Prostate gland (tissue), 2 donors: ENCODE measurements around the gene CDKN2AIP. TPM values are rescaled to one million over a fixed set of nuclear protein-coding genes. Genes with fewer than 3 reads are reported as not detected.
"Not testable (repeated sequence)": the region's sequence is repeated elsewhere in the genome, so short reads cannot be mapped to it uniquely, and the experiment has no call there.

Experiments
- DNase-seq: peaks from one replicate; pipeline ENCODE4 v3.0.0-alpha.2; 2019; ENCODE audit warnings: low spot score
- H3K27ac ChIP-seq, 2 donors: fragments of 200-600 bp; sonication (generic); 2 replicates each; pipeline ENCODE4 v1.5.1; 2017 to 2019
- H3K27me3 ChIP-seq: fragments of 200-600 bp; sonication (generic); replicated peaks from 2 replicates; pipeline ENCODE4 v1.5.1; 2019; ENCODE audit not compliant: insufficient read depth
- H3K36me3 ChIP-seq, 2 donors: fragments of 200-600 bp; sonication (generic); 1 replicate in 1 of 2; 2 replicates in 1 of 2; pipeline versions ENCODE4 v1.5.1 to v1.8.1; 2017 to 2019
- H3K4me1 ChIP-seq: fragments of 200-600 bp; sonication (generic); replicated peaks from 2 replicates; pipeline ENCODE4 v1.5.1; 2019
- H3K4me3 ChIP-seq, 2 donors: fragments of 200-600 bp; sonication (generic); 2 replicates each; pipeline ENCODE4 v1.5.1; 2017 to 2019
- H3K9me3 ChIP-seq: fragments of 200-600 bp; sonication (generic); 2 replicates; pipeline ENCODE4 v1.5.1; 2017
- POLR2A ChIP-seq: fragments of 450-650 bp; IDR thresholded peaks from one replicate; pipeline ENCODE4 v1.6.1; 2016; ENCODE audit warnings: antibody characterized with exemption, mild to moderate bottlenecking
- POLR2AphosphoS5 ChIP-seq: sonication (generic); formaldehyde crosslinking; IDR thresholded peaks from one replicate; pipeline ENCODE4 v1.6.1; 2017; ENCODE audit warnings: antibody characterized with exemption
- WGBS: methylation state at CpG from one replicate; pipeline ENCODE4 v1.1.5; 2018; 5-methylcytosine and 5-hydroxymethylcytosine counted together
- intact Hi-C: fragments of 100-400 bp; cut with DNase I; formaldehyde crosslinking; loops from one replicate; pipeline ENCODE4 v1.14.2; 2022
- total RNA-seq, 2 donors: library from RNA; depleted of rRNA; stranded (reverse); fragments of >200 nt; gene quantifications; one replicate each; pipeline ENCODE4 v1.1.0, GENCODE V29; 2016
- TF ChIP-seq, protein P1 (sequence below), 4 experiments: fragments of 200-600 bp in 2 of 4; fragments of 450-650 bp in 2 of 4; sonication (generic) in 2 of 4; IDR thresholded peaks; 1 replicate in 3 of 4; 2 replicates in 1 of 4; pipeline ENCODE4 v1.5.1; 2016 to 2019; ENCODE audit warnings: antibody characterized with exemption in 4 of 4, mild to moderate bottlenecking in 2 of 4, moderate library complexity in 2 of 4

The CDKN2AIP gene
- total RNA-seq, 2 donors from 2014 or later = 22.5 to 27.5 TPM

DNA sequence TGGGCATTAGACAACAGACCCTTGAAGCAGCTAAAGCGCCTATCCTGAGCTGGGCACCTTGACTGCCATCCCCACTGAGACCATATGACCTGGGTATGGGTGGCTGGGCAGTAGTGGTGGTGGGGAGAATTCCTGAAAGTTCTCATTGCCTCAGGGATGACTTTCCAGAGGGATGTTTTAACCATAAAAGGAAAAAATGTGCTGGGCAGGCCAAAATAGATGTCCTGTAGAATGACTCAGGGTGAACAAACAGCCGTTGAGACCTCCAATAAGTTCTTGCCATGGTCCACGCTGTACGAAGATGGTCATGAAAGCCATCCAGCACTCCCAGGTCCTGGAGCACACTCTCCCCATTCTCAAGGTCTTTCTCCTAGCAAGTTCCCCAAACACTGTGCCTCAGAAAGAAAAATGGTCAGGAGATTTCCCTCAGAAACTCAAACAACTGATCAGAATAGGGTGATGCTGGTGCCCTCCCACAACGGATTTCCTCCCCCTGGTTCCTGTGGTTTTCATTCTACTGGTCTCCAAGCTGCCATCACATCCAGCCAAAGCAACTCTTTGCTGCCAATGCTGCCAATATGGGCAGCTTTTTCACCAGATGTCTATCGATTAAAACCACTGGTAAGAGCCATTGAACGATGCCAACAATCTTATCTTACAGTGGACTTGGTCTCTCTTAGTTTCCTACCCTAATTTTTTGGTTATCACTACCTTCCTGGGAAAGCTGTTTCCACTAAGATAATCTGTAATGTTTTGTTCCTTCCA is 11.2 kb downstream of the CDKN2AIP start:
- Histone ChIP-seq H3K27me3 (no peaks in the 10 kb centered on the region), H3K4me1 (no peaks in the 10 kb centered on the region), H3K4me3 (no peak overlapping the region), H3K36me3 (no peaks in the 10 kb centered on the region), H3K9me3 (no peaks in the 10 kb centered on the region), H3K27ac (no peak overlapping the region)
- no peak for DNase-seq
- TF ChIP-seq POLR2AphosphoS5 (no peak), POLR2A (no peak)
- TF ChIP-seq, protein P1, sequence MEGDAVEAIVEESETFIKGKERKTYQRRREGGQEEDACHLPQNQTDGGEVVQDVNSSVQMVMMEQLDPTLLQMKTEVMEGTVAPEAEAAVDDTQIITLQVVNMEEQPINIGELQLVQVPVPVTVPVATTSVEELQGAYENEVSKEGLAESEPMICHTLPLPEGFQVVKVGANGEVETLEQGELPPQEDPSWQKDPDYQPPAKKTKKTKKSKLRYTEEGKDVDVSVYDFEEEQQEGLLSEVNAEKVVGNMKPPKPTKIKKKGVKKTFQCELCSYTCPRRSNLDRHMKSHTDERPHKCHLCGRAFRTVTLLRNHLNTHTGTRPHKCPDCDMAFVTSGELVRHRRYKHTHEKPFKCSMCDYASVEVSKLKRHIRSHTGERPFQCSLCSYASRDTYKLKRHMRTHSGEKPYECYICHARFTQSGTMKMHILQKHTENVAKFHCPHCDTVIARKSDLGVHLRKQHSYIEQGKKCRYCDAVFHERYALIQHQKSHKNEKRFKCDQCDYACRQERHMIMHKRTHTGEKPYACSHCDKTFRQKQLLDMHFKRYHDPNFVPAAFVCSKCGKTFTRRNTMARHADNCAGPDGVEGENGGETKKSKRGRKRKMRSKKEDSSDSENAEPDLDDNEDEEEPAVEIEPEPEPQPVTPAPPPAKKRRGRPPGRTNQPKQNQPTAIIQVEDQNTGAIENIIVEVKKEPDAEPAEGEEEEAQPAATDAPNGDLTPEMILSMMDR (IDR thresholded peaks at IDR 0.05) = no peak
- 89% methylated on average over 7 of the region's 7 CpGs for WGBS
- intact Hi-C loops = no loop called here

DNA sequence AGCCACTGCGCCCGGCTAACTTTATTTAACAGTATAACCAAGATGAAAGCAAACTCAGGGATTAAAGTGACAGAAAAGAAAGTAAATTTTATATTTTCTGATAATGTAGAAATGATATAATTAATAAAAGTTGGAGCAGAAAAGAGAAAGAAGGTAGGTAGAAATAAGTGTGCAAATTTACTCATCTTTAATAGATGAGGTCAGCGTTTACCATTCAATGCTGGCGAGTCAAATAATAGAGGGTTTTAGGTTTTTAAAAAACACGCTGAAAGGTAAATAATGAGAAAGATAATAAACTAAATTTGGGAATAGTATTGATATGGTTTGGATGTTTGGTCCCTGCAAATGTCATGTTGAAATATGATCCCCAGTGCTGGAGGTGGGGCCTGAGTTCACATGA is 13.6 kb downstream of the CDKN2AIP start:
- intact Hi-C loops = no loop called here
- Histone ChIP-seq H3K27ac (no peak overlapping the region), H3K27me3 (no peaks in the 10 kb centered on the region), H3K9me3 (no peaks in the 10 kb centered on the region), H3K4me1 (no peaks in the 10 kb centered on the region), H3K36me3 (no peaks in the 10 kb centered on the region), H3K4me3 (no peak overlapping the region)
- no peak for DNase-seq
- TF ChIP-seq, protein P1 (IDR thresholded peaks at IDR 0.05) = no peak
- TF ChIP-seq POLR2AphosphoS5 = no peak
- TF ChIP-seq POLR2A = no peak
- 78% methylated on average over 5 of the region's 5 CpGs for WGBS

DNA sequence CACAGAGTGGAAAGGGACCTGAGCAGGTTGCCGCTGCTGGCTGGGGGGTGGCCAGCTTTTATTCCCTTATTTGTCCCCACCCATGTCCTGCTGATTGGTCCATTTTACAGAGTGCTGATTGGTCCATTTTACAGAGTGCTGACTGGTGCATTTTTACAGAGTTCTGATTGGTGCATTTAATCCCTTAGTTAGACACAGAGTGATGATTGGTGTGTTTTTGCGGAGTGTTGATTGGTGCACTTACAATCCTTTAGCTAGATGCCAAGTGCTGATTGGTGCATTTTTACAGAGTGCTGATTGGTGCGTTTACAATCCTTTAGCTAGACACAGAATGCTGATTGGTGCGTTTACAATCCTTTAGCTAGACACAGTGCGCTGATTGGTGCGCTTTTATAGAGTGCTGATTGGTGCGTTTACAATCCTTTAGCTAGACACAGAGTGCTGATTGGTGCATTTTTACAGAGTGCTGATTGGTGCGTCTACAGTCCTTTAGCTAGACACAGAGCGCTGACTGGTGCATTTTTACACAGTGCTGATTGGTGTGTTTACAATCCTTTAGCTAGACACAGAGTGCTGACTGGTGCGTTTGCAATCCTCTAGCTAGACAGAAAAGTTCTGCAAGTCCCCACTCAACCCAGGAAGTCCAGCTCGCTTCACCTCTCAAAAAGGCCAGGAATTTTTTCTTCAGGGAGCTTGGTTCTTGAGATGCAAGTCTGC is 19.6 kb downstream of the CDKN2AIP start:
- H3K4me1 ChIP-seq, H3K9me3 ChIP-seq, H3K4me3 ChIP-seq, DNase-seq, intact Hi-C loops, H3K27me3 ChIP-seq, H3K27ac ChIP-seq, H3K36me3 ChIP-seq: not testable (repeated sequence)
- WGBS = 75% methylated on average over 11 of the region's 11 CpGs

DNA sequence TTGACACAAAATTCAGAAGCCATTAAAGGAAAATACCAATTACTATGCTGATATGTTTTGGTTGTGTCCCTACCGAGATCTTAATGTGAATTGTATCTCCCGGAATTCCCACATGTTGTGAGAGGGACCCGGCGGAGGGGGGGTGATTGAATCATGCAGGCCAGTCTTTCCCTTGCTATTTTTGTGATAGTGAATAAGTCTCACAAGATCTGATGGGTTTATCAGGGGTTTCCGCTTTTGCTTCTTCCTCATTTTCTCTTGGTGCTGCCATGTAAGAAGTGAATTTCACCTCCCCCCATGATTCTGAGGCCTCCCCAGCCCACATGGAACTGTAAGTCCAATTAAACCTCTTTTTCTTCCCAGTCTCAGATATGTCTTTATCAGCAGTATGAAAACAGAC is 21.4 kb downstream of the CDKN2AIP start:
- H3K36me3 ChIP-seq, H3K9me3 ChIP-seq, H3K4me1 ChIP-seq, H3K4me3 ChIP-seq, H3K27ac ChIP-seq, intact Hi-C loops, DNase-seq, H3K27me3 ChIP-seq: not testable (repeated sequence)
- 54% methylated on average over 5 of the region's 5 CpGs for WGBS

DNA sequence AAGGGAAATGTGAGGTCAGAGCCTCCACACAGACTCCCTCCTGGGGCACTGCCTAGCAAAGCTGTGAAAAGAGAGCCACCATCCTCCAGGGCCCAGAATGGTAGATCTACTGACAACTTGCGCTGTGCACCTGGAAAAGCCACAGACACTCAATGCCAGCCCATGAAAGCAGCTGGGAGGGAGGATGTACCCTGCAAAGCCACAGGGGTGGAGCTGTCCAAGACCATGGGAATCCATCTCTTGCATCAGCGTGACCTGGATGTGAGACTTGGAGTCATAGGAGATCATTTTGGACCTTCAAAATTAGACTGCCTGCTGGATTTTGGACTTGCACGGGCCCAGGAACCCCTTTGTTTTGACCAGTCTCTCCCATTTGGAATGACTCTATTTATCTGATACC is 22.8 kb downstream of the CDKN2AIP start:
- TF ChIP-seq POLR2A = no peak
- TF ChIP-seq, protein P1 (IDR thresholded peaks at IDR 0.05) = no peak
- TF ChIP-seq POLR2AphosphoS5 = no peak
- no peaks in the 10 kb centered on the region for H3K9me3 ChIP-seq
- no peak overlapping the region for H3K27ac ChIP-seq
- no peaks in the 10 kb centered on the region for H3K36me3 ChIP-seq
- no peaks in the 10 kb centered on the region for H3K27me3 ChIP-seq
- WGBS = 96% methylated on average over 3 of the region's 3 CpGs
- H3K4me3 ChIP-seq = no peak overlapping the region
- H3K4me1 ChIP-seq = no peaks in the 10 kb centered on the region
- intact Hi-C loops = no loop called here
- DNase-seq = no peak
